GM08714 (cell line): Measurements from ENCODE around the gene ANKRD33B.

ENCODE experiments used
- H3K4me3 ChIP-seq: fragments of 200-500 bp; sonication (Bioruptor generic); 2 replicates; pipeline ENCODE4 v1.5.1; 2014; ENCODE audit warnings: mild to moderate bottlenecking, low read length, inconsistent platforms
- ZNF274 ChIP-seq: IDR thresholded peaks from 2 replicates; pipeline ENCODE4 v1.6.1; 2012; ENCODE audit warnings: mild to moderate bottlenecking, low read depth, low read length

The ANKRD33B gene

GRCh38 chr5:10530601-10531320, 33.1 kb upstream of the ANKRD33B start:
- no peak for TF ChIP-seq ZNF274

DNA sequence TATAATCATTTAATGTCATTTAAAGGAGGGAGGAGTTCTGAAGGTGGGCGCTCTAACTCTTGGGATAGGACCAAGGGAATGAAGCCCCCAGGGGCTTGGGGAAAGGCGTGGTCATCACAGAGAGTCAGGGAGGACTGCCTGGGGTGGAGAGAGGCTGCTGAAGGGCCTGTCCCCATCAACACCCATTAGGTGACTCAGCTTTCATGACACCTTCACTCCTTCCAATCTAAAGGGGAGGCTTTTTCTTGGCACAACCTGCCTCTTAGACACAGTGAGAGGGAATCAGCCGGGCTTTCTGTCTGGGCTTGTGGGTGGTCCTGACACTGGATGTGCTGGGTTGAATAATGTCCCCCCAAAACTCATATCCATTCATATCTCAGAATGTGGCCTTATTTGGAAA, 31.4 kb upstream of the ANKRD33B start:
- TF ChIP-seq ZNF274 = no peak
- H3K4me3 ChIP-seq = no peak overlapping the region

More at GRCh38 chr5:10530601-10531320, 33.1 kb upstream of the ANKRD33B start:
- H3K4me3 ChIP-seq = no peak overlapping the region

DNA sequence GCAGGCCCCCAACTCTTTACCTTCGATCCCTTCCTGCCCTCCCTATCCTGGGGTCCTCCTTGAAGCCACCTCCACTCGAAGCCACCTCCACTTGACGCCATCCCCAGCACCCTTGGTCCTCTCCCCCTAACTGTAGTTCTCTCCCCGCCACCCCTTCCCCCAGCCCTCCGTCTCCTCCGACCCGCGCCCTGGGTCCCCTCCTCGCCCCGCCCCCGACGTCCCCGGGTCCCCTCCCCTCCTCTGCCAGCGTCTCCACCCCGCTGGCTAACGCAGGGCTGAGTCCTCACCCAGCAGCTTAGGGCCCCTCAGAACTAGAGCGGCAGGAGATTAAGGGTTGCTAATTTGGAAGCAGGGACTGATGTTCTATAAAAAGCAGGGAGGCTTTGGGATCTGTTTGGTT, 30.6 kb upstream of the ANKRD33B start:
- no peak overlapping the region for H3K4me3 ChIP-seq
- TF ChIP-seq ZNF274 = no peak

DNA sequence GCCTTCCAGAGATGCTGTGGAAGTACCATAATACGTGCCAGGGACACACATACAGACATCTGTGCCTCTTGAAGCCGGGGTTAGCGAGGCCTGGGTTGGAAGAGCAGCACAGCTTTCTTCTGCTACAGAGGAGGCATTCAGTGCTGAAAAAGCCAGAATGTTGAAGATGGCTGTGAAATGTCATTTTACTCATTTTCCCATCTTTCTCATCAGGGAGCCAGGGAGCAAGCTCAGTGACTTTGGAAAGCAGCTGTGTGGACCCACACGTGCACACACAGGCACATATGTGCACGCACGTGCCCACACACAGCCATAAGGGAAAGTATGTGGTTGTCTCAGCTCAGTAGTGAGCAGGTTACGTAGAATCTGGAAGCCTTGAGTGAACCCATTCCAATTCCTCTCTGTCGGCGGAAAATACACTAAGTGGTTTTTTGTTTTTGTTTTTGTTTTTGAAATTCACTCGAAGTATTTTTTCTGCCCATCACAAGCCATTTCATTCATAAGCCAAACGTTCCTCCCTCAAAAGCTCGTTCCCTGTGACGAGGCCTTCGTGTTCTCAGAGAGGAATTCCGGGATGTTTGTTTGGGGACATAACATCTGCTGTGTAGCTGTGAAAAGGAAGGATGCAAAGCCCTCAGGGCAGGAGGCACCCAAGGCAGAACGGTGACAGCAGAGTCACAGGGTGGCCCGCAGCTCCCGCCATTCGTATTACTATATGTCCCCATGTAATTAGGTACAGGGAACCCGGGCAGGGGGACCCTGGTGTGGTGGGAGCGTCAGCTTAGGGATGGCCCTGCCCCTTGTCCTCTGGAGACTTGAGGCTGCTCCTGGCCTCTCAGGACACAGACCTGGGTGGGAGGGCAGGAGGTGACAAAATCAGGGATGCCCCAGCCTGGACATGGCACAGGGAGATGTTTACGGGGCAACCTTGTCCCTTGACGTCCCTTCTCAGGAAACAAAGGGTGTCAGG, 29.0 kb upstream of the ANKRD33B start:
- no peak for TF ChIP-seq ZNF274
- H3K4me3 ChIP-seq = no peak overlapping the region

DNA sequence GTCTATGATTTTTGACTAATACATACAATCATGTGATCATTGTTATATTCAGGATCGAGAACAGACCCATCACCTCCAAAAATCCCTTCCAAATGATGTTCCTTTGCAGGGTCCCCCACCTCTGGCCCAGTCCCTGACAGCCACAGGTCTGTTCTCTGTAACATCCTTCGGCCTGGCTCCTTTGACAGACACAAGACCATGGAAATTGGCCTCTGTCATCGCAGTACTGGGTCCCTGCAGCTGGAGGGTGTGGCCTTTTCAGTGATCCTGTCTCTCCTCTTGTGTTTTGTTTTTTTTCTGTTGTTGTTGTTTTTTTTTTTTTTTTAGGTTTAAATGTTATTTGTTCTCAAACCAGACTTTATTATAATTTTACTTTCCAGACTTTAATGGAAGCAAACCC, 27.4 kb upstream of the ANKRD33B start:
- no peak overlapping the region for H3K4me3 ChIP-seq
- TF ChIP-seq ZNF274 = no peak

GRCh38 chr5:10536931-10537579, 26.8 kb upstream of the ANKRD33B start:
- TF ChIP-seq ZNF274 = no peak
- H3K4me3 ChIP-seq = no peak overlapping the region; the same call in 1 of the 2 replicates

GRCh38 chr5:10537624-10538023, 26.2 kb upstream of the ANKRD33B start:
- no peak for TF ChIP-seq ZNF274
- no peak overlapping the region for H3K4me3 ChIP-seq

DNA sequence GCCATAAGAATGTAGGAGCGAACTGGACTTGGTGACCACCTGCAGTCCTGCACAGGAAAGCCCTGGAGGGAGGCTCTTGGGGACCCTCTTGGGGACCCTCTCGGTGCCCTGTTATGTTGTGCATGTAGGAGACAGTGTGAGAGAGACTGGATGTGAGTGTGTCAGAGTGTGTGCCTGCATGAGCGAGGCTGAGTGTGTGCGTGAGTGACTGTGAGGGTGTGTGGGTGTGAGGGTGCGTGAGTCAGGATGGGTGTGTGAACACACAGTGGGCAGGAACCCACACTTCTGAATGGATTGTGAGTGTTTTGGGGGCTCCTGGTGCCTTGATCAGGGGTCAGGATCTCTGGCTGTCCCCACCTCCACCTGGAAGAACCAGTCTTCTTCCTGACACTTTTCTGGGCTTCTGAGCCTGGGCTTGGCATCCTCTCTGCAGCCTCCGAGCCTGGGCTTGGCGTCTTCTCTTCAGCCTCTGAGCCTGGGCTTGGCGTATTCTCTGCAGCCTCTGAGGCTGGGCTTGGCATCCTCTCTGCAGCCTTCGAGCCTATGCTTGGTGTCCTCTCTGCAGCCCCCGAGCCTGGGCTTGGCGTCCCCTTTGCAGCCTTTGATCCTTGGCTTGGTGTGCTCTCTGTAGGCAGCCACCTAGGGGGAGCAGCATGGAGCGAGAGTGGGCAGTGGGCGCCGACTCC, 25.6 kb upstream of the ANKRD33B start:
- H3K4me3 ChIP-seq = no peak overlapping the region
- TF ChIP-seq ZNF274 = no peak

DNA sequence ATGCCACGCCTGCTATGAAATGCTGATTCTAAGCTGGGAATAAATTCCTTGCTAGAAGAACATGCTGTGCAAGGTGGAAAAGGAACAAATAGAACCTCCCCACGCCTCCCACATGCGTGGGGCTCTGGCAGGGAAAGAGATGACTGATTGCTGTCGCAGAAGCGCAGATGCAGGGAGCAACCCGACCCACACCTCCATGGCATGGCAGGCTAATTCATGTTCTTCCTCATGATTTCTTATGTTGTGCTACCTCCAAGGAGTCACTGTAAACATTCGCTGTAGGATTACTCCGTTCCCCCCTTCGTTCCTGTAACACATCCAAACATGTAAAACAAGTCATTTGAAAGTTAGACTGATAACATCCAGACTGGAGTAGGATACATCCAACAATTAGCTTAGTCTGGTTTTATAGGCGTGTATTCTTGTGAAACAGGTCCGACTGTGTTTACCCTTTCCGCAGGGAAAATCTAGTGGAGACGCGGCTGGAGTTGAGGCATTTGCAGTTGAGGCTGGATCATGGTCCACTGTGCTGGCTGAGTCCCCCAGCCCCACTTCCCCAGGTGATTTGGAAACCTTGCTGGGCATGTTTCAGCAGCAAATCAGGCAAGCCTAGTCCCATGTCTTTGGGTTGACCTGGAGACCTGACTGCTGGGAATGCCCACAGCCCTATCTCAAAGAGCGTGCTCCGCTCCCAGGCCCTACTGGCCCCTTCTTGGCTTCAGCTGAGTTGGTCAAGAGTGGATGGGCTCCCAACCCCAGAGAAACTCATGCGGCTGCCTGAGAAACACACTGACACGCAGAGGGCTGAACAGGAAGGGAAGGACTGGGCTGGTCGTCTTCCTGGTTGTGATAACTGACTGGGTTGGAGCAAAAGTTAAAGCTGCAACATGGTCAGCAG, 24.8 kb upstream of the ANKRD33B start:
- no peak overlapping the region for H3K4me3 ChIP-seq
- TF ChIP-seq ZNF274 = no peak

DNA sequence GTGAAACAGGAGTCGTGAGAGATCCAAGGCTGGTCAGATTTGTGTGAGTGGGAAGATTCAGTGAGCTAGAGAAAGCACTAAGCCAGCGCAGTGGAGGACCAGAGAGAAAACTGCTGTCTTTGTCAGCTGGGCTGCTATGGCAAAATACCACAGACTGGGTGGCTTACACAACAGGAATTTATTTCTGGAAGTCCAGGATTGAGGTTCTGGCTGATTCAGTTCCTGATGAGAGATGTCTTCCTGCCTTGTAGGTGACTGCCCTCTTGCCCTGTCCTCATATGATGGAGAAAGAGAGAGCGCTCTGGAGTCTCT, 24.2 kb upstream of the ANKRD33B start:
- no peak overlapping the region for H3K4me3 ChIP-seq
- no peak for TF ChIP-seq ZNF274

GRCh38 chr5:10540036-10540544, 23.8 kb upstream of the ANKRD33B start:
- TF ChIP-seq ZNF274 = no peak
- no peak overlapping the region for H3K4me3 ChIP-seq

- no peak overlapping the region for H3K4me3 ChIP-seq
These were observed 22.8 kb upstream of the ANKRD33B start for GRCh38 chr5:10540951-10541646.

GRCh38 chr5:10542055-10542550, 21.8 kb upstream of the ANKRD33B start:
- no peak overlapping the region for H3K4me3 ChIP-seq
- no peak for TF ChIP-seq ZNF274

More at GRCh38 chr5:10540951-10541646, 22.8 kb upstream of the ANKRD33B start:
- TF ChIP-seq ZNF274 = no peak
